Chondrocyte (in vitro differentiated cells): Measurements from ENCODE around the gene ZNF554. TPM values are rescaled to one million over a fixed set of nuclear protein-coding genes. Genes with fewer than 3 reads are reported as not detected.
A peak's percentile ranks its signal among the peaks of the same experiment; 100 is the strongest.

Experiments
- DNase-seq: peaks from one replicate; pipeline ENCODE4 v3.0.0; 2021; ENCODE audit warnings: mixed read lengths, low spot score
- H3K27ac Mint-ChIP-seq: one replicate; pipeline ENCODE4 v1.8.0; 2021; ENCODE audit warnings: mild to moderate bottlenecking, moderate library complexity, mixed read lengths; ENCODE audit not compliant: unreplicated experiment
- H3K27me3 Mint-ChIP-seq: 2 replicates; pipeline ENCODE4 v1.8.0; 2021; ENCODE audit warnings: low read depth, mixed read lengths
- H3K36me3 Mint-ChIP-seq: 2 replicates; pipeline ENCODE4 v1.8.0; 2021; ENCODE audit warnings: low read depth, mixed read lengths
- H3K4me1 Mint-ChIP-seq: 2 replicates; pipeline ENCODE4 v1.8.0; 2021; ENCODE audit warnings: low read depth, mild to moderate bottlenecking, mixed read lengths
- H3K4me3 Mint-ChIP-seq: one replicate; pipeline ENCODE4 v1.8.0; 2021; ENCODE audit warnings: mild to moderate bottlenecking, moderate library complexity, mixed read lengths; ENCODE audit not compliant: unreplicated experiment
- H3K9me3 Mint-ChIP-seq: 2 replicates; pipeline ENCODE4 v1.8.0; 2021; ENCODE audit warnings: low read depth, mixed read lengths
- total RNA-seq: library from RNA; stranded (reverse); gene quantifications from 3 replicates; pipeline ENCODE4 v1.2.1, GENCODE V29; 2021
- TF ChIP-seq, protein P1 (sequence below): fragments of 200-600 bp; sonication (generic); IDR thresholded peaks from 2 replicates; pipeline ENCODE4 v1.5.0; 2021; ENCODE audit warnings: antibody characterized with exemption, mild to moderate bottlenecking, moderate library complexity

Gene ZNF554
- total RNA-seq, 1 donor from 2014 or later = 4.1 TPM

DNA sequence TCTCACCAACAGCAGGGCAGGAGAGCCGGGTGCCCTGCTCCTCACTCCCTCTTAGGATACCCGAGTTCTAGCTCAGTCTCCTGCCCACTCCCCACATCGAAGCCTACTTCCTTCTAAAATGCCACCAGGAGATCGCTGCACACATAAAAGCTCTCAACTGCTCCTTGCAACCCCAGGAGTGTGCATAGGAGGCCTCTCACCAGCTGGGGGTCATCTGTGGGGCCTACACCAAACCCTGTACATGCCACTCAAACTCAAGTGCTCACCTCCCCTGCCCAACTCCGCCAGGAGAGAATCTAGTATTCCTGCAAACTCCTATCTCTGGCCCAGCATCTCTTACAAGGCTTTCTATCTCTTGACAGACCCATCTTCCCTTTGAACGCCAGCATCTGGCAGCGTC is 39.4 kb upstream of the ZNF554 start:
- H3K4me3 Mint-ChIP-seq = no peak overlapping the region
- H3K36me3 Mint-ChIP-seq = peaks cover under 1% of the 10 kb centered on the region
- H3K4me1 Mint-ChIP-seq = peaks cover 40% of the 10 kb centered on the region
- TF ChIP-seq, protein P1, sequence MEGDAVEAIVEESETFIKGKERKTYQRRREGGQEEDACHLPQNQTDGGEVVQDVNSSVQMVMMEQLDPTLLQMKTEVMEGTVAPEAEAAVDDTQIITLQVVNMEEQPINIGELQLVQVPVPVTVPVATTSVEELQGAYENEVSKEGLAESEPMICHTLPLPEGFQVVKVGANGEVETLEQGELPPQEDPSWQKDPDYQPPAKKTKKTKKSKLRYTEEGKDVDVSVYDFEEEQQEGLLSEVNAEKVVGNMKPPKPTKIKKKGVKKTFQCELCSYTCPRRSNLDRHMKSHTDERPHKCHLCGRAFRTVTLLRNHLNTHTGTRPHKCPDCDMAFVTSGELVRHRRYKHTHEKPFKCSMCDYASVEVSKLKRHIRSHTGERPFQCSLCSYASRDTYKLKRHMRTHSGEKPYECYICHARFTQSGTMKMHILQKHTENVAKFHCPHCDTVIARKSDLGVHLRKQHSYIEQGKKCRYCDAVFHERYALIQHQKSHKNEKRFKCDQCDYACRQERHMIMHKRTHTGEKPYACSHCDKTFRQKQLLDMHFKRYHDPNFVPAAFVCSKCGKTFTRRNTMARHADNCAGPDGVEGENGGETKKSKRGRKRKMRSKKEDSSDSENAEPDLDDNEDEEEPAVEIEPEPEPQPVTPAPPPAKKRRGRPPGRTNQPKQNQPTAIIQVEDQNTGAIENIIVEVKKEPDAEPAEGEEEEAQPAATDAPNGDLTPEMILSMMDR = no peak
- H3K27me3 Mint-ChIP-seq = no peaks in the 10 kb centered on the region
- DNase-seq = no peak
- peak overlapping the region; percentile 47 for H3K27ac Mint-ChIP-seq
- H3K9me3 Mint-ChIP-seq = no peaks in the 10 kb centered on the region

DNA sequence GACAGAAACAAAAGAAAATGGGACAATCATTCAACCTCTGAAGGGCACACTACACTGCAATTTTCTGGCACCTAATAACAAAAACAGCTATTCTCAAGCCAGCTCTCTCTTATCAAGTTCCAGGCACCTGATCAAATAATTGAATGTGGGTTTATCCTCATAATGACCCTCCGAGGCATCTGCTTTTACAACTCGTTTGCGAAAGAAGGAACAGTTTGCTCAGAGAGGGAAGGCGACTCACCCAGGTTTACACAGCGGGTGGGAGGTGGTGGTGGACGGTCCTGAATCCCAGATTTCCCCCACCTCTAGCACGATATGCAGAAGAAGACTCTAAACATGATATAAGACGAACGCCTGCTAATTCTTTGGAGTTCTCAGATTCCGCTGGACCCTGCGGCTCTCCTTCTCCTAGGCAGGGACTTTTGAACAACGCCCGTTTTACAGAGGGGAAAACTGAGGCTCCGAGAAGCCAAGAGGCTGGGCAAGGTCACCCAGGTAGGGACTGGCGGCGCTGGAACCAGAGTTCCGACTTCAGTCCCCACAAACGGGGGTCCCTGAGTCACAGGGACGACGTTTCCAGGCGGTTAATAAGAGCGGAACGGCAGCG is 37.2 kb upstream of the ZNF554 start:
- DNase-seq = no peak
- Mint-ChIP-seq H3K27me3 (no peaks in the 10 kb centered on the region), H3K27ac (peak overlapping the region; percentile 80), H3K36me3 (no peaks in the 10 kb centered on the region), H3K4me3 (peak overlapping the region; percentile 81), H3K9me3 (no peaks in the 10 kb centered on the region), H3K4me1 (peaks cover 44% of the 10 kb centered on the region)
- TF ChIP-seq, protein P1 = no peak

DNA sequence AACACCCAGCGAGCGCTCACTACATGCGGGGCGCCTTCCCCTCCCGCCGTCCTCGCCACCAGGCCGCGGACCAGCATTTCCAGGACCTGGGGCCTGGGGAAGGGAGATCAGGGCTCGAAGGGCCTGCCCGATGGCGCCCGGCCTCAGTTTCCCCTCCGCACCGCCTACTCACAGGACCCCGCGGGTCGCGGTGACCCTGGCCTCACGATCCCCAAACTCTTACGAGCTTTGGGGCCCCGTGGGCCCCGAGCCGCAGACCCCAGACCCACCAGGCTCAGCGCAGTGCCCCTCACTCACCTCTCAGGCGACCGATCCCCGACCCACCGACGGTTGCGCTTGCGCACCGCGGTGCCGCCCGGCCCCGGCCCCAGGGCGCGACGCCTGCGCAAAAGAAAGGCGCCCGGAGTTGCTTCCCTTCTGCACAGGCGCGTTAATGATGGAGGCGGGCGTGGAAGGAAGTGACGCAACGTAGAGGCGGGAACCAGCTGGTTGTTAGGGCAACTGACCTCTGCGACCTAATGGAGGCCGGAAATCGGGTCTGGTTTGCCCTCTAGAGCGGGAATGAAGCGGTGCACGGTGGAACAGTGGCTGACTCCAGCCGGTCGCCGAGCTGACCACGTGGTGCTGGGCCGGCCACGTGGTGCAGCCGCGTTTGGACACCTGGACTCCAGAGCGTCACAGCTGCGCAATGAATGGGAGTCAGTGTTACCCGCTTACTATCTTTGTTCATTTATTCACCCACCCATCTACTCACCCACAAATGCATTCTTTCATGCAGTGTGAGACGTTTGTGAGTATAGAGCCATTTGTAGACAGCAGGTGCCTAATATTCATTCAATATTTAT is 36.5 kb upstream of the ZNF554 start, which contains the start of gene SGTA:
SGTA (minus strand) TSS at position 338 of the 845 bp plus-strand sequence. CDS start 14,205 bp downstream, outside the sequence.
- DNase-seq = peak; percentile 98
- H3K9me3 Mint-ChIP-seq = no peaks in the 10 kb centered on the region
- peak within 1 kb of the TSS; percentile 81 for H3K4me3 Mint-ChIP-seq
- H3K36me3 Mint-ChIP-seq = no peaks in the 10 kb centered on the region
- H3K4me1 Mint-ChIP-seq = peaks cover 44% of the 10 kb centered on the region
- H3K27ac Mint-ChIP-seq = peak within 1 kb of the TSS; percentile 98
- H3K27me3 Mint-ChIP-seq = no peaks in the 10 kb centered on the region
- TF ChIP-seq, protein P1 = peak; percentile 69

DNA sequence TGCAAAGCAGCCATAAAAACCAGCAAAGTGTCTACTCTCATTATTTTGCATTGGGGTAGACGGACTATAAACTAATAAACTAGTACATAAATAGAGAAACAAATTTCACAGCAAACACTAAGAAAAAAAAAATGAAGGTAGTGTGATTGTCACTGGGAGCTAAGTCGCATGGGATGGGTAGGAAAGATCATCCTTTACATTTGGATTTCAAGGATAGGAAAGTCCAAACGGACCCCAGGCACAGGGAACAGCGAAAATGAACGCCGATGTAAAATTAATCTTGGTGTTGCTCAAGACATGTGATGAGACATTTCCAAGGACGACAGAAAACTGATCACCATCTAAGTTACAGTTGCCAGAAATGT is 35.9 kb upstream of the ZNF554 start:
- no peaks in the 10 kb centered on the region for H3K9me3 Mint-ChIP-seq
- H3K4me1 Mint-ChIP-seq = peaks cover 44% of the 10 kb centered on the region
- peak overlapping the region; percentile 98 for H3K27ac Mint-ChIP-seq
- DNase-seq = no peak
- peak overlapping the region; percentile 81 for H3K4me3 Mint-ChIP-seq
- TF ChIP-seq, protein P1 = no peak
- H3K27me3 Mint-ChIP-seq = no peaks in the 10 kb centered on the region
- H3K36me3 Mint-ChIP-seq = no peaks in the 10 kb centered on the region

DNA sequence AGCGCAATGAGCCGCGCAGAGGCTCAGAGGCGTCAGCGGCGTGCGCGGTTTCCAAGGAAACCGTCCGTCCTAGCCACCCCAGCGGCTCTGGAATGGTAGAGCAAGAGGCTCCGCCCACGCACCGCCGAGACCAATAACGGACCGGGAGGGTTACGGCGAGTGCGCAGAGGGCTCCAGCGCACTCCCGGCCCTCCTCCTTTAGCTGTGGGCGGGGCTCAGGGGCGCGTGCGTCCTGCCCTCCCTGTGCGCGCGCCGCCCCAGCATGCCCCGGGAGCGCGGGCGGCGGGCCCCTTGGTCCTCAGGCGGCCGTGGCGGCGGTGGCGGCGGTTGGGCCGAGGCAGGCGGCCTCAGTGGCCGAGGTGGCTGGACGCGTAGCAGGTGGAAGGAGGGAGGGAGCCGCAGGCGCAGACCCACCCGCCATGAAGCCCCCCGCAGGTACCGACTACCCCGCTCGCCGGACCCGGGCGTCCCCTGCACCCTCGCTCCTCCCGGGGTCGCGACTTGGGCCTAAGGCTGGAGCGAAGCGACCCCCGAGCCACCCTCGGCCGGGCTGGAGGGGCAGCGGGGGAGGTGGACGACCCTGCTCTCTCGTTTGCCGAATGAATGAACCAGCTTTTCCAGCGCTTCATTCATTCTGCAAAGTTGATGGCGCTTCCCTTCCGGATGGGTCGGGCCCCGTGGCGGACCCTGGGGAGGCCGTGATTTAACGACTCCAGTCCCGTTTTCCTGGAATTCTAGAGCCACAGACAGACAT is 34.2 kb upstream of the ZNF554 start, which contains the start of gene THOP1:
THOP1 (plus strand) TSS at position 260 of the 754 bp plus-strand sequence; CDS start at position 420, 160 bp downstream.
- peaks cover 42% of the 10 kb centered on the region for H3K4me1 Mint-ChIP-seq
- no peaks in the 10 kb centered on the region for H3K9me3 Mint-ChIP-seq
- TF ChIP-seq, protein P1 = no peak
- H3K27me3 Mint-ChIP-seq = no peaks in the 10 kb centered on the region
- H3K36me3 Mint-ChIP-seq = no peaks in the 10 kb centered on the region
- peak within 1 kb of the TSS; percentile 93 for H3K4me3 Mint-ChIP-seq
- DNase-seq = peak; percentile 100
- peak within 1 kb of the TSS; percentile 94 for H3K27ac Mint-ChIP-seq
